Activated CD8-positive, alpha-beta memory T cell treated with anti-CD3 and anti-CD28 coated beads, Interleukin-2, amount 50 U/mL, for 24 hours (primary cell): Measurements from ENCODE around the gene CENPN.

Source experiments
- DNase-seq: peaks from one replicate; pipeline ENCODE4 v3.0.0-alpha.2; 2020; ENCODE audit errors: extremely low read depth

The CENPN gene

DNA sequence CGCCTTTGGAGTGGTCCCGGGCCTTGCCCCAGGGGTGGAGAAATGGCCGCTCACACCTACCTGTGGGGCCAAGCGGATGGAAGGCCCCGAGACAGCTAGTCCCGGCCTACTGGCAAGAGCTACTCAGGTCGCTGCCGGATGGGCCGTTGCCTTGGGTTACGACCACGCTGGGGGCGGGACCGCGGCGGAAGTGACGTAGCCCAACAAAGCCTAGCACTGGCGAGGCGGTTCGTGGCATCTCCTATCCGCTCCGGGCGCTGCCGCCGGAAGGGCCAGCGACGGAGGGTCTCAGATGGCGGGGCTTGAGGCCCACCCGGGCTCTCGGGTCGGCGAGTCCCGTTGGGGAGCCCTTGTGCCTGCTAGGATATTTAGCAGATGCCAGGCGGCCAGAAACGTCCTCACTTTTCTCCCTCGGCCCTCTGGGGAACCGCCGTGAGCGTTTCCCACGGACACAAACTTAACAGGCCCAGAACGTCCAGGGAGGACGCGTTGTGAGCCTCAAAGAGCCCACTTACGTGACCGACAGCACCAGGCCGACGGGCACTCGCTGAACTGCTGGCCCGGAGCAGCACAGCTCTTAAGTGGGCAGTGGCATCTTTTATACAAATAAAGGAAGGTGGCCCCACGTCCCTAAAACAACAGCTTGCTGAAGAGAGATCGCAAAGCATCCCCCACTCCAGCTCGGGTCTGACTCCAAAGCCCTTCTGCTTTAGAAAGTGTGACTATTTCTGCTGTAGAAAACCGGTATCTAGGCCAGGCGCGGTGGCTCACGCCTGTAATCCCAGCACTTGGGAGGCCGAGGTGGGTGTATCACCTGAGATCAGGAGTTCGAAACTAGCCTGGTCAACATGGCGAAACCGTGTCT lies 70.3 kb downstream of the CENPN start, which contains the start of gene C16orf46:
Gene C16orf46 (minus strand): TSS at position 163 of the 865 bp plus-strand sequence. CDS start 13,283 bp downstream, outside the sequence.
- peak; percentile 95 for DNase-seq

DNA sequence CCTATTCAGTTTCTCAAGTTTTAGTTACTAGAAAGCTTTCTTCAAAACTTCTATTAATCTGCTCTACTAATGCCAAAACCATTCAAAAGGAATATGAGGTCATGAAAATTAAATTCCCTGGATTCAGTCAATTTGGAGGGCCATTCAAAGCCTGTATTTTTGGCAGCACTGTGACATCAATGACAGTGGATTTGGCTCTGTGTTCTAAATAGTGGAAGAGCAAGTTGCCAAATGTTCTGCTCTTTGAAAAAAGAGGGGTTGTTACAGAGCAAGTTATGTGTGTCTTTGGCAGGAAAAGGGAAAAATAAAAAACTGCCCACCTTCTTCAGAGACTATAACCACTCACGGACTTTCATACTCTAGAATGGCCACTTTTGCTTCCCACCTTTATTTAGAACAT lies 73.2 kb downstream of the CENPN start:
- DNase-seq = no peak

DNA sequence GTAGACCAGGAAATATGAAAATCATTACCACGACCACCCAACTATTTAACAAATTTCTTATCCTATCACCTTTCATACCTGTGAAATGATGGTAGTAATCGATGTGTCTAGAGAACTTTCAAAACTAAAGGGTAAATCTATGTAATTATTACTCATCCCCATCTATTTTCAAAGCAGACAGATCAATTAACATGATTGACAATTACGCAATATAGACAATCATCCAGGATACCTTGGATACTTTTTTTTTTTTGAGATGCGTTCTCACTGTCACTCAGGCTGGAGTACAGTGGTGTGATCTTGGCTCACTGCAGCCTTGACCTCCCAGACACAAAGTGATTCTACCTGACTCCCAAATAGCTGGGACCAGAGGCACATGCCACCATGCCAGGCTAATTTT lies 74.0 kb downstream of the CENPN start:
- no peak for DNase-seq
